ENCODE results near the gene GSDME.
A peak's percentile ranks its signal among the peaks of the same experiment; 100 is the strongest.

GSDME gene

DNA sequence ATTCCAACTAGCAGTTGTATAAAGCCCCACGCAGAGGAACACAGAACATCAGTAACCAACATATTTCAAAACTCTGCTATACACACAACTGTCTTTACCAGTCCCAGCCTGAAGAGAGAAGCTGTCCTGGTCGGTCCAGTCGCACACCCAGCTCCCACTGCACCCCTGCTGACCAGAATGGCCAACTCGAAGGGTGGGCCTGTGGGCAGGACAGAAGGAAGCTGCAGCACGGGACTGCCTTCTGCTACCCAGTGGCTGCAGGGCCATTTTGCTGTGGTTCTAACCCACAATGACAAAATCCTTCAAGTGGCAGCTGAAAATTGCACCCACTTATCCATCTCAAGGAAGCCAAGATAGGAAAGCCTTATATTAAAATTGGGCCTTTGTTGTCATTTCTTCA lies 48.2 kb downstream of the GSDME start:
- no peak for DNase-seq (ENCODE audit: low read depth, low spot score)

GRCh38 chr7:24707988-24708615 lies 49.2 kb downstream of the GSDME start:
- H3K27ac ChIP-seq, result no peak overlapping the region
- DNase-seq (ENCODE audit: low read depth, low spot score), result no peak

More for the DNA sequence above, 48.2 kb downstream of the GSDME start:
- no peak overlapping the region for H3K27ac ChIP-seq

DNA sequence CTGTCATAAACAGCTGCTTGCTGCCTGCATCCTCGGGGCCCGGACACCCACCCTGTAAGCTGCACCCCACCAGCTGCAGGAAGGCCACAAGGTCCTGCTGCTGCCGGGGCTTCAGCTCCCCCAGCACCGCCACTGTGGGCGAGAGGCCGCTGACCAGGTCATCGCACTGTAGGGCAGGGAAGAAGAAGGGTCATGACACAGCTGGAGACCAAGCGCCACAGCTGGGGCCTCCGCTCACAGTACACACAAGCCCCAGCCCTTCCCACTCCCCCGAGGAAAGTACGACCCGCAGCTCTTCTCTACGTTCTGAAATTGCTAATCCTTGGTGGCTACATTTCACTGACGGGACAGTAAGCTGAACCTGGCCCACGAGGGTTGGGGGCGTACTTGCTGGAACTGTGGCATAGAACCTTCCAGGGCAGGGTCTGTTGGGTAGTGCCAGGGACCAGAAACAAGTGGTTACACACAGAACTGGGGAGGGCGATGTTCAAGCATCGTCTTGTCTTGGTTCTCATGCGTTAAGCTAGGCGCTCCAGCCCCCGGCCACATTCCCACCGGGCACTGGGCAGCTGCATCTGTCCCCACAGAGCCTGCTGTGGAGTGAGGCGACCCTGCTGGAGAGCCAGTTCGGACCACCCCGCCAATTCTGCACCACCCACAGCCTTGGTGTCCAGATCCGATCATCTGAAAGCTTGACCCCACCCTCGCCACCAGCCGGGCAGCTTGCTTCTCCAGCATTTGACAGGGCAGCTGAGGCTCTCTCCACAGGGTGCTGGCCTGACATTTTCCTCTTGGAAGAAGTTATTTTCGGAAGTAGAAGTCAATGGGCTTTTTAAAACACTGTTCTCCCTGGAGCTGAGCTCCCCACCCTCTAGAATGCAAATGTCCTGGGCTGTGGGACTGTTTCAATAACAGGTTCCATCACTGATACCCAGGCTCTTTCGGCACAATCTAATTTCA lies 50.8 kb downstream of the GSDME start:
- no peak for DNase-seq (ENCODE audit: low read depth, low spot score)
- H3K27ac ChIP-seq, result no peak overlapping the region

DNA sequence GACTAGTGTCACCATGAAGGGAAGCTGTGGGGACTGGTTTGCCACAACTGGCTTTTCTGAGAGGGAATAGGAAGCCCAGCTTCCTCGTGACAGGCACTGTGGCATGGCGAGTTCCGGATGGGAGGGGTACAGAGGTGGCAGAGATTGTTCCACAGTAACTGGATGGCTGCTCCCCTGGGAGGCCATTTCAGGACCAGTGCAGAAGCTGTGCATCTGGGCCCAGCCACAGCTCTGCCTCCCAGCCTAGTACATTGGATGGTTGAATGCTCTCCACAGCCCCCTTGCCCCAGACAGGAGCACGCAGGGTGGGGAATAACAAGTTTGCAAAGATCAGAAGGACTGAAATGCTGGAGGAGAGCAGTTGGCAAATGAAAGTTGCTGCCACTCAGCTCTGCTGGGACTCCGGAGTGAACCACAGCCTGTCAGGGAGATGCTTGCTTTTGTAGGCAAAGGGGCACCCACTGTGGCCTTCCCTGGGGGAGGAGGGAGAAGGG lies 51.8 kb downstream of the GSDME start:
- no peak for DNase-seq (ENCODE audit: low read depth, low spot score)
- no peak overlapping the region for H3K27ac ChIP-seq

DNA sequence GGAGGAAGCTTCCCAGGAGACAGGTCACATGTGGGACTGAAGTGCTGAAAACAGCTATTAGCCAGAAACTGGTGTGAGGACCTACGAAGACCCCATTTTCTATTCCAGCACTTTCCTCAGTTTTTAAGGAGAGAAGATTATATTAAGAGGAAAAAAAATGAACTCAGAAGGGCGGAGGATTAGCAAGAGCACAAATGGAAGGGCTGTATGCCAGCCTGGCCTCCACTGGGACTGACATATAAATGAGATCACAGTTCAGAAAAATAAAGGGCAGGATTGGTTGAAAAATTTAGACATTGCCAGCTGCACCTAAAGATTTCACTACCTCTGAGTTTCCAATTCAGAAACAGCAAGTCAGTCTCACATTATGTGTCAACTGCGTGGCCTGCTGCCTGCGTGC lies 53.0 kb downstream of the GSDME start:
- no peak for DNase-seq (ENCODE audit: low read depth, low spot score)
- H3K27ac ChIP-seq, result no peak overlapping the region

DNA sequence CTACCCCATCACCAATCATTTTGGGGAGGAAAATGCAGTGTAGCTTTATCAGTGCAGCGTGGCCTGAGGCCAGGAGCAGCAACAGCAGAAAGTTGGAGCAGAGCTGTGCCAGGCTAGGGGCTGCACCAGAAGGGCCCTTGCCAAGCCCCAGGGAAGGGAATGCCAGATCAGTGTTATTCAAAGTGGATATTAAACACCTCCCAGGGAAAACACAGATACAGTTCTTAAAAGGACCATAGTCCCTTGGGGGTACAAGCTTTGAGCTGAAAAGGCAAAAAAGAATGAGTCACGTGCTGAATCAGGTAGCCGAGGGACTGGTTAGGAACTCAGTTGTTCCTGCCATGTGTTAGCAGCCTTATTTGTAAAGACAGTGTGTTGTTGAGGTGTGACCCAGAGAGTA lies 54.0 kb downstream of the GSDME start:
- H3K27ac ChIP-seq, result no peak overlapping the region
- DNase-seq (ENCODE audit: low read depth, low spot score), result no peak

- H3K27ac ChIP-seq, result no peak overlapping the region
- no peak for DNase-seq (ENCODE audit: low read depth, low spot score)
Measured at GRCh38 chr7:24702755-24703154, 54.5 kb downstream of the GSDME start.

- DNase-seq (ENCODE audit: low read depth, low spot score), result peak; percentile 31
- no peak overlapping the region for H3K27ac ChIP-seq
Measured at GRCh38 chr7:24701261-24702235, 55.7 kb downstream of the GSDME start.

GRCh38 chr7:24700521-24701260 lies 56.6 kb downstream of the GSDME start:
- no peak for DNase-seq (ENCODE audit: low read depth, low spot score)
- no peak overlapping the region for H3K27ac ChIP-seq

- no peak overlapping the region for H3K27ac ChIP-seq
- no peak for DNase-seq (ENCODE audit: low read depth, low spot score)
Measured at GRCh38 chr7:24698531-24699266, 58.6 kb downstream of the GSDME start.

DNA sequence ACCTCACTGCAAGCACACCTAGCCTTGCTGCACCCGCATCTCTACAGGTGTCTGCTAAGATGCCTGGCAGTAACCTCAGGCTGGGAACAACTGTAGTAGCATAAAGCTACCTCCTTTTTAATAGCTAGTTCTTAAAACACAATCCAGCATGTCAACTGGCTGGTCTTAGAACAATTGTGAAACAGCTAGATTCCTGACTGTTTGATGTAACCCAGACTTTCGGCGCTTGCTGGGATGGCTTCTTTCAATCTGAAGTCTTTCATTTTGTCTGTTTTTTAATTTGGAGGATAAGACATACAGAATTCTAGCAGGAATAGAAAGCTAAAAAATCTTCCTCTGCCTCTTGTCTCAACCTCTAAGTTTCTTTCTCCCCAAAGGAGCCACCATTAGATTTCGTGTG lies 59.8 kb downstream of the GSDME start:
- DNase-seq (ENCODE audit: low read depth, low spot score), result no peak

DNA sequence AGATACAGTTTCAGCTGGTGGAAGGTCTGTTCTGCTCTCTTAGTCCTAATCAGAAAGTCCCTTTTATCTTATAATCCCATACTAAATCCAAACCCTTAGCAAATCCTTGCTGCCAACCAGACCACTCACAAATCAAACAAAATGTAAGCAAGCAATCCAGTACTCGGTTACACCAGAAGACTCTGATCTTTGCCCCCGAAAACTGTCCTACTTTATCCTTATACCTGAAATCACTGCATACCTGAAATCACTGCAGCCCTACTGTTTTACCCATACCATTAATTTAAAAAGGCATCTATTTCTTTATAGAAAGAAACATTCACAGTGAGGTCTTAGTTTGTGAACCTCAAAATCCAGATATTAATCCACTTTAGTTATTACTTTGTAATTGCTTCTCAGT lies 64.7 kb downstream of the GSDME start:
- no peak overlapping the region for H3K27ac ChIP-seq
- DNase-seq (ENCODE audit: low read depth, low spot score), result no peak

More for the DNA sequence above, 59.8 kb downstream of the GSDME start:
- no peak overlapping the region for H3K27ac ChIP-seq

DNA sequence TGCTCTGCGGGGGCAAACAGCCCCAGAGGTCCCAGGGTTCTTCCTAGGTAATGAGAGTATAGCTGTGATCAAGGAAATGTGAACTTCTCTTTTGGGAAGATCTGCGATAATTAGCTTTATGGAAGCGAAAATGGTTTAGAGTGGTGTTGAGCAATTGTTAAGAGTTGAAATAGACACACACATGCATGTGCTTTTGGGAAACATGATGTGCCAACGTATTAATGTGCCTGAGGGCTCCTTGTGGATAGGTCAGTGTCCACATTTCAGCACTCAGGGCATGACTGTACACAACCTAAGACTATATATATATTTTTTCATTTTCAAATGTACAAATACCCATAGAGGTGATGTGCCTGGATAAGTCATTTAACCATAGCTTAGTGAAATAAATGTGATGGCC lies 67.0 kb downstream of the GSDME start:
- DNase-seq (ENCODE audit: low read depth, low spot score), result no peak
- no peak overlapping the region for H3K27ac ChIP-seq

- DNase-seq (ENCODE audit: low read depth, low spot score), result no peak
- no peak overlapping the region for H3K27ac ChIP-seq
Measured at GRCh38 chr7:24685708-24686107, 71.6 kb downstream of the GSDME start.

DNA sequence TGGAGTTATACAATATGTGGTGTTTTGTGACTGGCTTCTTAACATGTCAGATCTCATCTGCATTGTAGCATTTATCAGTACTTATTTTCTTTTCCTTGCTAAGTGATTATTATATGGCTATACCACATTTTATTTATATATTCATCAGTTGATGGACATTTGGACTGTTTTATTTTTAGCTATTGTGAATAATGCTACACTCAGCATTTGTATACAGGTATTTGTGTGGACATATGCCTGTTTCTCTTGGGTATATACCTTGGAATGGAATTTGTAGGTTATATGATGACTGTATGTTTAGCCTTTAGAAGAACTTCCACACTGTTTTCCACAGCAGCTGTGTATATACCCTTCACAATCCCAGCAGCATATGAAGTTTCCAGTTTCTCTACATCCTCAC lies 86.5 kb downstream of the GSDME start:
- H3K27ac ChIP-seq, result no peak overlapping the region
- no peak for DNase-seq (ENCODE audit: low read depth, low spot score)

DNA sequence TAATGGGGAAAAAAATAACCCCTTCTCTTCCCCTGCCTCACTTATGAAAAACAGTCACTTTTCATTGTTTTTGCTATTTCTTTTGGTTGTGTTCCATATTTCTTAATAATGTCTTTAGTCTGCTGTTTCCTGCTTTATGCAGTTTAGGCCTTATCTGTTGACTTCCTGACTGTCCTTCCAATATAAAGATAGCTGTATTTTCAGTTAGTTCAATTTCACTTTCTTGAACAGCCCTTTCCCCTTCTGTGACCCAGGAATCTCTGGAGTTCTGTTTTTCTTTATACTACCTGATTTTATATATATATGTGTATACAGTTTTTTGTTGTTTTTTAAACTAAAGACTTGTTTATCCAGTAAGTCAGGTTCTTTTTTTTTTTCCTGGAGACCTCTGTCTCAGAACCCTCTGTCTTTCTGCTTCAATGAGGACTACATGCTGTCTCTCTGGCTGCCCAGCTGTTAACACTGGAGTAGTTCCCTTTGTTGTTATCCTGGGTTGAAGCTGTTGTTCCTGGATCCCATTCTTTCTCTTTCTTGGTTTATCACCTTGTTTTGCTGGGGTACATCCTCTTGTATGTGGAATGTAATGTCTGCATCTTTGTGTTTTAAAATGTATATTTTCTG lies 87.2 kb downstream of the GSDME start:
- no peak for DNase-seq (ENCODE audit: low read depth, low spot score)
- H3K27ac ChIP-seq, result peak overlapping the region; percentile 62

GRCh38 chr7:24668927-24669635 lies 88.2 kb downstream of the GSDME start:
- peak; percentile 36 for DNase-seq (ENCODE audit: low read depth, low spot score)
- peak overlapping the region; percentile 62 for H3K27ac ChIP-seq
